Mesenchymal stem cell (in vitro differentiated cells and primary cell): ENCODE measurements around the gene ANXA4.
A peak's percentile ranks its signal among the peaks of the same experiment; 100 is the strongest.
"Not testable (repeated sequence)": the region's sequence is repeated elsewhere in the genome, so short reads cannot be mapped to it uniquely, and the experiment has no call there.

Experiments used
- DNase-seq: peaks from one replicate; pipeline ENCODE4 v3.0.0-alpha.2; 2013
- H2AFZ ChIP-seq: one replicate; pipeline ENCODE4 v1.6.1; 2013; ENCODE audit warnings: low read depth, mild to moderate bottlenecking, control low read depth, inconsistent platforms, low read length, moderate library complexity
- H2AK5ac ChIP-seq: 2 replicates; pipeline ENCODE4 v1.6.1; 2013; ENCODE audit warnings: low read length, moderate library complexity, mild to moderate bottlenecking, inconsistent platforms; ENCODE audit not compliant: severe bottlenecking
- H2BK120ac ChIP-seq: one replicate; pipeline ENCODE4 v1.6.1; 2013; ENCODE audit warnings: low read depth, mild to moderate bottlenecking, inconsistent platforms, low read length, moderate library complexity
- H2BK12ac ChIP-seq, 2 experiments: one replicate each; pipeline ENCODE4 v1.6.1; 2013; ENCODE audit warnings: inconsistent platforms in 2 of 2, low read length in 2 of 2, mild to moderate bottlenecking in 2 of 2, moderate library complexity in 2 of 2, control low read depth in 1 of 2
- H2BK15ac ChIP-seq: one replicate; pipeline ENCODE4 v1.6.1; 2013; ENCODE audit warnings: mild to moderate bottlenecking, low read depth, inconsistent platforms; ENCODE audit not compliant: poor library complexity, severe bottlenecking
- H2BK5ac ChIP-seq: 2 replicates; pipeline ENCODE4 v1.6.1; 2013; ENCODE audit warnings: low read depth, mild to moderate bottlenecking, low read length, control low read depth, inconsistent platforms; ENCODE audit not compliant: poor library complexity, severe bottlenecking
- H3K14ac ChIP-seq, 2 experiments: one replicate each; pipeline ENCODE4 v1.6.1; 2013; ENCODE audit warnings: inconsistent platforms in 2 of 2, low read length in 2 of 2, control low read depth in 1 of 2, mild to moderate bottlenecking in 1 of 2, moderate library complexity in 1 of 2
- H3K18ac ChIP-seq, 2 experiments: one replicate each; pipeline ENCODE4 v1.6.1; 2013; ENCODE audit warnings: inconsistent platforms in 2 of 2, low read length in 2 of 2, control low read depth in 1 of 2, low read depth in 1 of 2, mild to moderate bottlenecking in 1 of 2
- H3K23ac ChIP-seq, 2 experiments: one replicate each; pipeline ENCODE4 v1.6.1; 2013; ENCODE audit warnings: inconsistent platforms in 2 of 2, low read length in 2 of 2, mild to moderate bottlenecking in 2 of 2, moderate library complexity in 2 of 2, control low read depth in 1 of 2
- H3K27ac ChIP-seq: 2 replicates; pipeline ENCODE4 v1.5.1; 2013; ENCODE audit warnings: mild to moderate bottlenecking, moderate library complexity, low read length, control low read depth, inconsistent platforms; ENCODE audit not compliant: poor library complexity, severe bottlenecking
- H3K27me3 ChIP-seq, 2 experiments: 2 replicates each; pipeline versions ENCODE4 v1.6.1 to v1.7.0; 2013; ENCODE audit warnings: low read length in 2 of 2, mild to moderate bottlenecking in 2 of 2, moderate library complexity in 2 of 2, control low read depth in 1 of 2, inconsistent platforms in 1 of 2; ENCODE audit not compliant: control insufficient read depth in 1 of 2, insufficient read depth in 1 of 2
- H3K36me3 ChIP-seq, 2 experiments: 2 replicates each; pipeline versions ENCODE4 v1.6.1 to v1.7.0; 2013; ENCODE audit warnings: low read length in 2 of 2, control low read depth in 1 of 2, inconsistent platforms in 1 of 2, low read depth in 1 of 2, mild to moderate bottlenecking in 1 of 2; ENCODE audit not compliant: insufficient read depth in 2 of 2, control insufficient read depth in 1 of 2
- H3K4ac ChIP-seq, 2 experiments: one replicate each; pipeline ENCODE4 v1.6.1; 2013; ENCODE audit warnings: inconsistent platforms in 2 of 2, low read length in 2 of 2, mild to moderate bottlenecking in 2 of 2, moderate library complexity in 2 of 2, control low read depth in 1 of 2, low read depth in 1 of 2
- H3K4me1 ChIP-seq: 2 replicates; pipeline ENCODE4 v1.6.1; 2013; ENCODE audit warnings: low read depth, low read length, control low read depth; ENCODE audit not compliant: control insufficient read depth, insufficient read depth
- H3K4me2 ChIP-seq: 2 replicates; pipeline ENCODE4 v1.6.1; 2013; ENCODE audit warnings: low read length, mild to moderate bottlenecking, inconsistent platforms; ENCODE audit not compliant: poor library complexity, severe bottlenecking
- H3K4me3 ChIP-seq, 2 experiments: 2 replicates each; pipeline versions ENCODE4 v1.5.1 to v1.7.0; 2013; ENCODE audit warnings: low read length in 2 of 2, mild to moderate bottlenecking in 2 of 2, control low read depth in 1 of 2, low read depth in 1 of 2; ENCODE audit not compliant: insufficient read depth in 1 of 2
- H3K79me1 ChIP-seq: replicated peaks from 2 replicates; pipeline ENCODE4 v1.6.1; 2013; ENCODE audit warnings: mild to moderate bottlenecking, control low read depth, low read length, inconsistent platforms; ENCODE audit not compliant: poor library complexity, severe bottlenecking
- H3K9ac ChIP-seq: 2 replicates; pipeline ENCODE4 v1.7.0; 2013; ENCODE audit warnings: mild to moderate bottlenecking, low read length, moderate library complexity
- H3K9me3 ChIP-seq: 2 replicates; pipeline ENCODE4 v1.7.0; 2013; ENCODE audit warnings: mild to moderate bottlenecking, low read length; ENCODE audit not compliant: control insufficient read depth
- H4K8ac ChIP-seq: one replicate; pipeline ENCODE4 v1.6.1; 2013; ENCODE audit warnings: inconsistent platforms, mild to moderate bottlenecking, low read length, moderate library complexity
- H4K91ac ChIP-seq: one replicate; pipeline ENCODE4 v1.6.1; 2013; ENCODE audit warnings: mild to moderate bottlenecking, low read length, inconsistent platforms
- WGBS: methylation state at CpG from one replicate; pipeline ENCODE4 v1.1.7; 2013; ENCODE audit warnings: mixed read lengths; 5-methylcytosine and 5-hydroxymethylcytosine counted together

The ANXA4 gene

GRCh38 chr2:69714024-69714423, 27.9 kb upstream of the ANXA4 start:
- no peak overlapping the region for H3K18ac ChIP-seq
- no peak overlapping the region for H2BK120ac ChIP-seq
- no peak overlapping the region for H3K4me3 ChIP-seq
- H2BK5ac ChIP-seq: no peak overlapping the region
- no peak for DNase-seq
- no peaks in the 10 kb centered on the region for H3K36me3 ChIP-seq
- no peaks in the 10 kb centered on the region for H3K9me3 ChIP-seq
- H3K4me2 ChIP-seq: no peak overlapping the region
- H3K27ac ChIP-seq: no peak overlapping the region
- H3K79me1 ChIP-seq: no peaks in the 10 kb centered on the region
- no peak overlapping the region for H2AK5ac ChIP-seq
- no peak overlapping the region for H4K91ac ChIP-seq
- H3K4ac ChIP-seq: no peak overlapping the region
- 99% methylated on average over 5 of the region's 6 CpGs for WGBS
- no peak overlapping the region for H2AFZ ChIP-seq
- H2BK12ac ChIP-seq: no peak overlapping the region
- no peak overlapping the region for H3K9ac ChIP-seq
- H3K4me1 ChIP-seq: peaks cover 17% of the 10 kb centered on the region
- H3K27me3 ChIP-seq: no peaks in the 10 kb centered on the region
- H4K8ac ChIP-seq: no peak overlapping the region
- H3K14ac ChIP-seq: no peak overlapping the region
- no peak overlapping the region for H2BK15ac ChIP-seq
- no peak overlapping the region for H3K23ac ChIP-seq

GRCh38 chr2:69714539-69715220, 27.3 kb upstream of the ANXA4 start:
- H3K18ac ChIP-seq, H2BK12ac ChIP-seq, H3K23ac ChIP-seq, H3K4ac ChIP-seq, H3K79me1 ChIP-seq, H3K4me3 ChIP-seq, H3K9me3 ChIP-seq, H4K91ac ChIP-seq, H3K27ac ChIP-seq, H2BK5ac ChIP-seq, H3K36me3 ChIP-seq, H2AFZ ChIP-seq, H3K4me2 ChIP-seq, H3K14ac ChIP-seq, H2BK15ac ChIP-seq, H4K8ac ChIP-seq, H3K27me3 ChIP-seq, H2BK120ac ChIP-seq: not testable (repeated sequence)
- peak overlapping the region; percentile 51 for H2AK5ac ChIP-seq
- WGBS: 35% methylated on average over 9 of the region's 9 CpGs
- peaks cover 17% of the 10 kb centered on the region for H3K4me1 ChIP-seq
- DNase-seq: peak; percentile 80
- H3K9ac ChIP-seq: peak overlapping the region; percentile 45

DNA sequence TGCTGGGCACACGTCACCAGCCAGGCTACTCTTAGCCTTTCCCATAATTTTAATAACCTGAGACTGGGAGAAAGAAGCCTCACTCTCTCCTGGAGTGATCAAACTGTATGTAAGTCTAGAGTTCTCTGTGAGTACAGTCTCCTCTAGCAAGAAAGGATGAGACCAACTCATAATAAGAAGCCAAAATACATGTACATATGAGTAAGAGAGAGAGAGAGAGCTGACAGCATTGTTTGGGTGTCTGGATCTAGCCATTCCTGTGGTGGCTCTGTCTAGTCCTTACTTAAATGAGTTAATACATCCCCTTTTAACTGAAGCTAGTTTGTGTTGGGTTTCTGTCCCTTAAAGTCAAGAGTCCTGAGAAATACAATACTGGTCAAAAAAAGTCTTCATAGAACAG, 26.0 kb upstream of the ANXA4 start:
- H3K9me3 ChIP-seq: no peaks in the 10 kb centered on the region
- no peak overlapping the region for H2AFZ ChIP-seq
- no CpG with 5 or more reads among the region's 1 CpG for WGBS
- no peak overlapping the region for H3K9ac ChIP-seq
- no peak overlapping the region for H3K4ac ChIP-seq
- H3K4me2 ChIP-seq: no peak overlapping the region
- H2BK5ac ChIP-seq: no peak overlapping the region
- no peak overlapping the region for H3K14ac ChIP-seq
- peak; percentile 19 for DNase-seq
- H3K27ac ChIP-seq: no peak overlapping the region
- H2BK15ac ChIP-seq: no peak overlapping the region
- no peak overlapping the region for H3K4me3 ChIP-seq
- no peaks in the 10 kb centered on the region for H3K79me1 ChIP-seq
- H2AK5ac ChIP-seq: no peak overlapping the region
- no peak overlapping the region for H3K23ac ChIP-seq
- no peak overlapping the region for H4K8ac ChIP-seq
- no peak overlapping the region for H3K18ac ChIP-seq
- no peak overlapping the region for H2BK120ac ChIP-seq
- no peak overlapping the region for H4K91ac ChIP-seq
- peaks cover 17% of the 10 kb centered on the region for H3K4me1 ChIP-seq
- H3K27me3 ChIP-seq: no peaks in the 10 kb centered on the region
- no peaks in the 10 kb centered on the region for H3K36me3 ChIP-seq
- H2BK12ac ChIP-seq: no peak overlapping the region

DNA sequence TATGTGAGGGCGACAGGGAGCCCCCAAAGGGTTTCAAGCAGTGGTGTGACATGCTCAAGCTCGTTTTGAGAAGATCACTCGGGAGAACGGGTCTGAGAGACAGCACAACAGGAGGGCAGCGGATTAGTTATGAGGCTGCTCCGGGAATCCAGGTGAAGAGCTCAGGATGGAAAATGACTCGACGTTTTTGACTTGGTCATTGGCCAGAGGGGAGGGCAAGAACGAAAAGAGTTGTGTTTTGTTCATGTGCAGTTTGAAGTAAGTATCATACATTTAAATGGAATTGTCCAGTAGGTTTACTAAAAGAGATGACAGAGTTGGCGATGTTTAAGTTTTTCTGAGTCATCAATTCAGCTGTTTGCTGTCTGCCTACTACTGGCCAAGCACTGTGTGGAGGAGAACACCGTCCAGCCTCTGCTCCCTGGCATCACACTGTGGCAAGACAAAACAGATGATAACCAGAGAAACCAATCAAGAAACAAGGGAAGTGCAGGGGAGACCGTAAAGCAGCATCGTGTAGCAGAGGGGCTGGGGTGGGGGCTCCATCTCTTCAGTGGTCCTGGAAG, 25.3 kb upstream of the ANXA4 start:
- Histone ChIP-seq H3K4ac (no peak overlapping the region), H3K18ac (no peak overlapping the region), H3K9ac (no peak overlapping the region), H3K9me3 (no peaks in the 10 kb centered on the region), H2BK12ac (no peak overlapping the region), H4K91ac (no peak overlapping the region), H2AK5ac (peak overlapping the region; percentile 60), H2BK15ac (no peak overlapping the region), H3K14ac (no peak overlapping the region), H4K8ac (no peak overlapping the region), H2BK120ac (no peak overlapping the region), H3K79me1 (no peaks in the 10 kb centered on the region), H3K27ac (no peak overlapping the region), H3K27me3 (no peaks in the 10 kb centered on the region), H3K36me3 (no peaks in the 10 kb centered on the region), H3K4me3 (no peak overlapping the region), H3K4me1 (peaks cover 19% of the 10 kb centered on the region), H3K23ac (no peak overlapping the region), H3K4me2 (no peak overlapping the region), H2BK5ac (no peak overlapping the region), H2AFZ (no peak overlapping the region)
- WGBS: 80% methylated on average over 13 of the region's 13 CpGs
- no peak for DNase-seq
